ENCODE data around the gene IL24. TPM values are rescaled to one million over a fixed set of nuclear protein-coding genes. Genes with fewer than 3 reads are reported as not detected.

The IL24 gene
- total RNA-seq, 1 experiment from 2014 or later, result not detected

- Histone ChIP-seq H3K27me3 (ENCODE audit: insufficient read depth, low read length) (no peaks in the 10 kb centered on the region), H3K79me2 (ENCODE audit: insufficient read depth, low read length) (no peaks in the 10 kb centered on the region), H3K9me2 (ENCODE audit: insufficient read depth) (no peaks in the 10 kb centered on the region), H3K27ac (ENCODE audit: low read depth, low read length) (no peak overlapping the region), H3K4me1 (ENCODE audit: control insufficient read depth in 1 of 2, insufficient read depth in 2 of 2, low read length in 2 of 2) (no peaks in the 10 kb centered on the region), H3K9ac (ENCODE audit: low read length) (no peak overlapping the region), H2AFZ (ENCODE audit: low read depth, low read length, poor library complexity, severe bottlenecking) (no peak overlapping the region), H3K36me3 (ENCODE audit: control insufficient read depth in 1 of 2, insufficient read depth in 2 of 2, low read length in 2 of 2) (no peaks in the 10 kb centered on the region), H3K9me3 (ENCODE audit: control insufficient read depth in 1 of 2, insufficient read depth in 1 of 2, low read depth in 1 of 2, low read length in 2 of 2) (no peaks in the 10 kb centered on the region), H4K20me1 (ENCODE audit: insufficient read depth) (no peaks in the 10 kb centered on the region), H3K4me3 (replicated peaks in 1 of 2; ENCODE audit: low read depth in 1 of 2, low read length in 2 of 2) (no peak overlapping the region), H3K4me2 (ENCODE audit: low read length) (no peak overlapping the region)
- intact Hi-C loops (cut with micrococcal nuclease), result no loop called here
- no TSS peak for BruUV-seq (replicated peaks)
- ChIA-PET POLR2A (no interaction called here), RAD21 (ENCODE audit: low non-redundant PET in 1 of 2, low total read pairs in 2 of 2, uncharacterized antibody in 2 of 2, unreplicated experiment in 2 of 2) (no interaction called here), CTCF (no interaction called here)
- no peak for ATAC-seq
- TF ChIP-seq POLR2A (IDR thresholded peaks at IDR 0.05; ENCODE audit: borderline replicate concordance, extremely low read depth, insufficient read depth, insufficient read length) (no peak), SRF (IDR thresholded peaks at IDR 0.05; ENCODE audit: low read depth) (no peak), YY1 (IDR thresholded peaks at IDR 0.05; ENCODE audit: extremely low read depth, insufficient replicate concordance, low read depth, low read length) (no peak), REST (IDR thresholded peaks at IDR 0.05; ENCODE audit: low read depth) (no peak), ZNF274 (IDR thresholded peaks at IDR 0.05; ENCODE audit: low read depth, low read length) (no peak), FOSL1 (IDR thresholded peaks at IDR 0.05; ENCODE audit: low read depth) (no peak), POLR2AphosphoS5 (IDR thresholded peaks at IDR 0.05; ENCODE audit: low read depth, low read length) (no peak), CBX3 (IDR thresholded peaks at IDR 0.05; ENCODE audit: low read depth) (no peak), EGR1 (IDR thresholded peaks at IDR 0.05; ENCODE audit: low read depth) (no peak), ELF1 (IDR thresholded peaks at IDR 0.05; ENCODE audit: borderline replicate concordance, low read depth) (no peak), CEBPB (IDR thresholded peaks at IDR 0.05; ENCODE audit: low read depth) (no peak), ZFX (IDR thresholded peaks at IDR 0.05) (no peak), EZH2phosphoT487 (IDR thresholded peaks at IDR 0.05; ENCODE audit: borderline replicate concordance) (no peak), SIN3A (IDR thresholded peaks at IDR 0.05; ENCODE audit: low read depth) (no peak), TCF7L2 (IDR thresholded peaks at IDR 0.05; ENCODE audit: borderline replicate concordance, extremely low read depth, insufficient read depth, insufficient read length) (no peak), RAD21 (IDR thresholded peaks at IDR 0.05; ENCODE audit: low read depth) (no peak)
- TF ChIP-seq, protein P1, sequence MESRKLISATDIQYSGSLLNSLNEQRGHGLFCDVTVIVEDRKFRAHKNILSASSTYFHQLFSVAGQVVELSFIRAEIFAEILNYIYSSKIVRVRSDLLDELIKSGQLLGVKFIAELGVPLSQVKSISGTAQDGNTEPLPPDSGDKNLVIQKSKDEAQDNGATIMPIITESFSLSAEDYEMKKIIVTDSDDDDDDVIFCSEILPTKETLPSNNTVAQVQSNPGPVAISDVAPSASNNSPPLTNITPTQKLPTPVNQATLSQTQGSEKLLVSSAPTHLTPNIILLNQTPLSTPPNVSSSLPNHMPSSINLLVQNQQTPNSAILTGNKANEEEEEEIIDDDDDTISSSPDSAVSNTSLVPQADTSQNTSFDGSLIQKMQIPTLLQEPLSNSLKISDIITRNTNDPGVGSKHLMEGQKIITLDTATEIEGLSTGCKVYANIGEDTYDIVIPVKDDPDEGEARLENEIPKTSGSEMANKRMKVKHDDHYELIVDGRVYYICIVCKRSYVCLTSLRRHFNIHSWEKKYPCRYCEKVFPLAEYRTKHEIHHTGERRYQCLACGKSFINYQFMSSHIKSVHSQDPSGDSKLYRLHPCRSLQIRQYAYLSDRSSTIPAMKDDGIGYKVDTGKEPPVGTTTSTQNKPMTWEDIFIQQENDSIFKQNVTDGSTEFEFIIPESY (IDR thresholded peaks at IDR 0.05; ENCODE audit: extremely low read depth, insufficient replicate concordance, low read length), result no peak
- TF ChIP-seq, protein P2, sequence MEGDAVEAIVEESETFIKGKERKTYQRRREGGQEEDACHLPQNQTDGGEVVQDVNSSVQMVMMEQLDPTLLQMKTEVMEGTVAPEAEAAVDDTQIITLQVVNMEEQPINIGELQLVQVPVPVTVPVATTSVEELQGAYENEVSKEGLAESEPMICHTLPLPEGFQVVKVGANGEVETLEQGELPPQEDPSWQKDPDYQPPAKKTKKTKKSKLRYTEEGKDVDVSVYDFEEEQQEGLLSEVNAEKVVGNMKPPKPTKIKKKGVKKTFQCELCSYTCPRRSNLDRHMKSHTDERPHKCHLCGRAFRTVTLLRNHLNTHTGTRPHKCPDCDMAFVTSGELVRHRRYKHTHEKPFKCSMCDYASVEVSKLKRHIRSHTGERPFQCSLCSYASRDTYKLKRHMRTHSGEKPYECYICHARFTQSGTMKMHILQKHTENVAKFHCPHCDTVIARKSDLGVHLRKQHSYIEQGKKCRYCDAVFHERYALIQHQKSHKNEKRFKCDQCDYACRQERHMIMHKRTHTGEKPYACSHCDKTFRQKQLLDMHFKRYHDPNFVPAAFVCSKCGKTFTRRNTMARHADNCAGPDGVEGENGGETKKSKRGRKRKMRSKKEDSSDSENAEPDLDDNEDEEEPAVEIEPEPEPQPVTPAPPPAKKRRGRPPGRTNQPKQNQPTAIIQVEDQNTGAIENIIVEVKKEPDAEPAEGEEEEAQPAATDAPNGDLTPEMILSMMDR (IDR thresholded peaks at IDR 0.05 in 2 of 3, conservative IDR thresholded peaks at IDR 0.05 in 1 of 3; ENCODE audit: borderline replicate concordance in 1 of 3, insufficient read depth in 1 of 3, low read depth in 2 of 3, low read length in 2 of 3), result no peak
- no peak for DNase-seq (ENCODE audit: low read depth, low spot score)
Measured at GRCh38 chr1:206887701-206888100, 9.5 kb upstream of the IL24 start.
